Sigmoid colon (tissue), 3 donors: ENCODE measurements around the gene SDK1.

ENCODE experiments used
- POLR2A ChIP-seq, 2 donors: fragments of 450-650 bp; IDR thresholded peaks; one replicate each; pipeline ENCODE4 v1.6.1; 2016; ENCODE audit warnings: antibody characterized with exemption in 2 of 2, mild to moderate bottlenecking in 2 of 2, moderate library complexity in 2 of 2
- TF ChIP-seq, protein P1 (sequence below), 4 experiments: fragments of 450-650 bp in 3 of 4; fragments of 200-600 bp in 1 of 4; IDR thresholded peaks; one replicate each; pipeline ENCODE4 v1.5.1; 2016 to 2019; ENCODE audit warnings: antibody characterized with exemption in 4 of 4, mild to moderate bottlenecking in 3 of 4, moderate library complexity in 2 of 4

DNA sequence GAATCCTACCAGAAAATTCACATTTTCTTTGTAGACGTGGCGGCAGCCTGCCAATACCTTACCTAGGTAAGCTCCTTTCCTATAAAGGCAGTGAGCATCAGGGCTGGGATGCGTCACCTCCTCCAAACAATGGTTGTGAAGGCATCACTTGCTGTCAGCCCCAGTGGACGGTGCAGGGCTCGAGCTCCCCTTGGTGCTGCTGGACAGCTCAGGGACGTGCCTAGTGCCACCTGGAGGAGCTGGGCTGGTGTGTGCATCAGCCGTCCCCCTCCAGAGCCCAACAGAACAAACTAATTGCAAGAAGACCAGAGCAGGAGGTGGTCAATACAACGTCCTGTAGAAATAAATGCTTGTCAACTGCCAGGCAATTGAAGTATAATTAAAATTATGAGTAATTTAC is 863.5 kb downstream of the SDK1 start:
- TF ChIP-seq, protein P1, sequence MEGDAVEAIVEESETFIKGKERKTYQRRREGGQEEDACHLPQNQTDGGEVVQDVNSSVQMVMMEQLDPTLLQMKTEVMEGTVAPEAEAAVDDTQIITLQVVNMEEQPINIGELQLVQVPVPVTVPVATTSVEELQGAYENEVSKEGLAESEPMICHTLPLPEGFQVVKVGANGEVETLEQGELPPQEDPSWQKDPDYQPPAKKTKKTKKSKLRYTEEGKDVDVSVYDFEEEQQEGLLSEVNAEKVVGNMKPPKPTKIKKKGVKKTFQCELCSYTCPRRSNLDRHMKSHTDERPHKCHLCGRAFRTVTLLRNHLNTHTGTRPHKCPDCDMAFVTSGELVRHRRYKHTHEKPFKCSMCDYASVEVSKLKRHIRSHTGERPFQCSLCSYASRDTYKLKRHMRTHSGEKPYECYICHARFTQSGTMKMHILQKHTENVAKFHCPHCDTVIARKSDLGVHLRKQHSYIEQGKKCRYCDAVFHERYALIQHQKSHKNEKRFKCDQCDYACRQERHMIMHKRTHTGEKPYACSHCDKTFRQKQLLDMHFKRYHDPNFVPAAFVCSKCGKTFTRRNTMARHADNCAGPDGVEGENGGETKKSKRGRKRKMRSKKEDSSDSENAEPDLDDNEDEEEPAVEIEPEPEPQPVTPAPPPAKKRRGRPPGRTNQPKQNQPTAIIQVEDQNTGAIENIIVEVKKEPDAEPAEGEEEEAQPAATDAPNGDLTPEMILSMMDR (IDR thresholded peaks at IDR 0.05): no peak
- TF ChIP-seq POLR2A (IDR thresholded peaks at IDR 0.05): no peak
